ENCODE results near the gene LBH.

- TF ChIP-seq CTCF (conservative IDR thresholded peaks at IDR 0.05; ENCODE audit: low read depth, low read length), result no peak
- no peak for TF ChIP-seq EZH2phosphoT487 (IDR thresholded peaks at IDR 0.05; ENCODE audit: borderline replicate concordance, low read length)
Measured at GRCh38 chr2:30232801-30233130, 1.4 kb downstream of the LBH start.
